NCI-H1417 treated with DMSO at 0.1 percent for 48 hours (cell line): ENCODE results near the gene KDM4B.
"Not testable (repeated sequence)": the region's sequence is repeated elsewhere in the genome, so short reads cannot be mapped to it uniquely, and the experiment has no call there.

ENCODE experiments used
- DNase-seq: peaks from one replicate; lab custom pipeline; 2025; lab: John Stamatoyannopoulos, UW

The KDM4B gene

GRCh38 chr19:5013761-5014160 lies 44.8 kb downstream of the KDM4B start:
- no peak for DNase-seq

GRCh38 chr19:5014941-5015340 lies 46.0 kb downstream of the KDM4B start:
- no peak for DNase-seq

DNA sequence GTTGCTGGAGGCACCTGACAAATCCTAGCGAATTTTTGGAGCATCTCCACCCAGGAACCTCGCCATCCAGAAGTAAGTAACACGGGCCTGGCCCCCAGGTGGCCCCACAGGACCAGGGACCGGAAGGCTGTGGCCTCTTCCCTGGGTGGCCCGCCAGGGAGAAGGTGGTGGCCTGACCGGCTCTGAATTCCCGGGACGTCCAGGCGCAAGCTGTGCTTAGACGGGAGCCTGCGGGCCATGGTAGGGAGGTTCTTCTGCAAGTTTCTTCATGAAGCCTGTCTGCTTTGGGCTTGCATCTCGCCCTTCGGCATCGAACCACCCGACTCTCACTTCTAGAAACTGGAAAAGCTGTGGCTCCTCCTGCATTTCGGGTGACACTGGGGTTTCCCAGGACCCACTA lies 47.4 kb downstream of the KDM4B start:
- no peak for DNase-seq

GRCh38 chr19:5016781-5017180 lies 47.9 kb downstream of the KDM4B start:
- DNase-seq = no peak

DNA sequence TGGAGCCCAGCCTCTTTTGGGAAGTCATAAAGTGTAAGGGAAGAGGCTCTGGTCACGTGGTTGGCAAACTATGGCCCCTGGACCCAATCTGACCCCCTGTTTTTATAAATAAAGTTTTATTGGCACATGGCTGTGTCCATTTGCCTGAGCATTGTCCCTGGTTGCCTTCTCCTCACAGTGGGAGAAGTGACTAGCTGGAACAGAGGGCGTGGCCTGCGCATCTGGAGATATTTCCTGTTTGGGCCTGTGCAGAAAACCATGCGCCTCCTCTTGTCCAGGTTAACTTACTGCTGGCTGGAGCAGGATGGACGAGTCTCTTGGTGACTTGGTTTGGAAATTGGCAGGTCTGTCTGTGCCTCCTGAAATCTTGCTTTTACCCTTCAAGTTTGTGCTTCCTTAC lies 48.3 kb downstream of the KDM4B start:
- DNase-seq = no peak

GRCh38 chr19:5018224-5019015 lies 49.5 kb downstream of the KDM4B start:
- DNase-seq = no peak

GRCh38 chr19:5020368-5020767 lies 51.5 kb downstream of the KDM4B start:
- no peak for DNase-seq

GRCh38 chr19:5021046-5021445 lies 52.1 kb downstream of the KDM4B start:
- no peak for DNase-seq

- DNase-seq = no peak
Observed at GRCh38 chr19:5022066-5022860, 53.4 kb downstream of the KDM4B start.

- DNase-seq = no peak
Observed at GRCh38 chr19:5023128-5023571, 54.2 kb downstream of the KDM4B start.

- DNase-seq = no peak
Observed at GRCh38 chr19:5024282-5024681, 55.4 kb downstream of the KDM4B start.

- no peak for DNase-seq
Observed at GRCh38 chr19:5025027-5025426, 56.1 kb downstream of the KDM4B start.

DNA sequence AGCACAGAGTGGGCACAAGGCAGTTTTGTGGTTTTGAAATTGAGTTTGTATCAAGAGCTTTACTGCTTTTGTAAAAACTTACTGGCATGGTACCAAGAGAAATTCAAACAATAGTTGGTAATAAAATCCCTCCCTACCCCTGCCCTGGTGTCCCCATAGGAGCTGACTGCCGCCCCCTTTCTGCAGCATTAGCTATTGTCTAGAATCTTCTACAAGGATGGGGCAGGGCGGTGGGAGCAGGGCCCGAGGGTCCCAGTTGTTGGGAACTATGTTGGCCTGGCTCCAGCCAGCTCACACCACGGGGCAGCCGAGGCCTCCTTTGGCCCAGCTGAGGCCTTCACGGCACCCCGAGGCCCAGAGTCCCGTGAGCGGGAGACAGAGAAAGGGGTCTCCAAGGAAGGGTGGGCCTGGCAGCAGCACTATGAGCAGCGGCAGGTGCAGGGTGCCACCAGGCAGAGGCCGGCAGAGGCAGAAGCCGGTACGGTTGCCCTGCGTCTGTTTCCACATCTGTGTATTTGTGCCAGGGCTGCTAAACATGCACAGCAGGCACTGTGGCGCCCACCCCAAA lies 57.9 kb downstream of the KDM4B start:
- no peak for DNase-seq

DNA sequence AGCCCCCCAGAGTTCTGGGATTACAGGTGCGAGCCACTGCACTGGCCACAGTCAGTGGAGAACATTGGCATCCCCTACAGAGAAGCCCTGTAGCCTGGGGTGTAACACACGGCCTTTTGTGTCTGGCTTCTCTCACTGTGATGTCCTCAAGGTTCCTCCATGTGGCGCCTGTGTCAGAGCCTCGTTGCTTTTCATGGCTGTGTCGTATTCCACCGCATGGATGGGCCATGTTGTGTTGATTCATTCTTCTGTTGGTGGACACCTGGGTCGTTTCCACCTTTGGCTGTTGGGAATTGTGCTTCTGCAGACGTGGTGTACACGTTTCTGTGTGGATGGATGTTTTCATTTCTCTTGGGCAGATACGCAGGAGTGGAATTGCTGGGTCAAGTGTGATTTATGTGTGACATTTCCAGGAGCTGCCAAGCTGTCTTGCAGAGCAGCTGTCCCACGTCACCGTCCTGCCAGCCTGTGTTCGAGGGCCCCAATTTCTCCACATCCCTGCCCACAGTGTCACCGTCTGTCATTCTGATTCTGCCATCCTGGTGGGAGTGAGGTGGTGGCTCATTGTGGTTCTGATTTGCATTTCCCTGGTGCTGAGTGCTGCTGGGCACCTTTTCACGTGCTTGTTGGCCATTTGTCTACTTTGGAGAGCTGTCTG lies 59.4 kb downstream of the KDM4B start:
- DNase-seq = no peak

GRCh38 chr19:5029596-5029995 lies 60.7 kb downstream of the KDM4B start:
- DNase-seq = not testable (repeated sequence)

- no peak for DNase-seq
Observed at GRCh38 chr19:5030136-5030820, 61.4 kb downstream of the KDM4B start.

DNA sequence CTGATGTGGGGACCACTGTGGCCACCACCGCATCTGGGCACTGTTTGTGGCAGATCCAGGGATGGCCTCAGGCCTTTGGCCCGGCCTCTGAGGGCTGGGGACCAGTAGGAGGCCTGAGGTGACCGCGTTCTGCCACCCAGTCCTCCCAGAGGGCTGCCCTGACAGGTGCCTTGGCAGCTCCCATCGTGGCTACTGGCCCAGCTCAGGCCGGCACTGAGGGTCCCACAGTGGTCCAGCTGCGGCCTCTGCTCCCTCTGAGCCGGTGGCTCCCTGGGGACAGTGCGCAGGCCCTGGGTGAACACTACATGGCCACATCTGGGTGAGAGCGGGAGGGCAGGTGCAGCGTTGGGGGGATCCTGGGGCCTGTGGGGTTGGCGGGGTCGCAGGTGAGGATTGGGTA lies 61.9 kb downstream of the KDM4B start:
- DNase-seq = no peak

GRCh38 chr19:5031231-5032100 lies 62.6 kb downstream of the KDM4B start:
- no peak for DNase-seq

DNA sequence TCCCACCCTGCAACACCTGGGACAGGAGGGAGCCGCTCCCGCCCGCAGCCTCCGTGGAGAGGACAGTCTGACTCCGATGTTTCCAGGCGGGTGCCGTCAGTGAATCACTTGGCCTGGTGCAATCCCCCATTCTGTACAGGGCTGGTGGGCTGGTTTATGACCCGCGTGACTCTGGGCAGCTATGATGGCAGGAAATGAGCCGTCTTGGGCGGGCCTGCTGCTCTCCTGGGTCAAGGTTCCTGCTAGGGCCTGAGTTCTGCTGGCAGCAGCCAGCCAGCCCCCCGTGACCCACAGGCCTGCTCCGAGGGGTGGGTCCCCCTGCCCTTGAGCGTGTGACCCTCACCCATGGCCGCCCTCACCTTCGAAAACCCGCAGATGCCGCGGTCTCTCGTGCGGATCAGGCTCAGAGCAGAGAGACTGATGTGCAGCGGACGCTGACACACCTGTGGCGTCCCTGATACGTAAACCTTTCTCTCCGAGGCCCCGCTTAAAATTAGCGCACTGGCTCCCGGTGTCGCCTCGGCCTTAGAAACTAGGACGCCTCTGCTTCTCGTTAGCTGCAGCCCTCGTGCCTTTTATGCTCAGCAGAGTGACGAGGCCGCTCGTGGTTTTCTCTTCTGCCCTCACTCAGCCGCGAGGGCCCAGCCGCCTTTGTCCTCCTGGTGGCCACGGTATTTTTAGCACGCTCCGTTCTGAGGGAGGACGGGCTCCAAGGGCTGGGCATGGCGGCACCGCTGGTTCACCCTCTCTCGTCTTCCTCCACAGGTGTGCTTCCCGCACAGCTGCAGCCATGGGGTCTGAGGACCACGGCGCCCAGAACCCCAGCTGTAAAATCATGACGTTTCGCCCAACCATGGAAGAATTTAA lies 63.4 kb downstream of the KDM4B start:
- DNase-seq = no peak
